ENCODE data around the gene GORASP1. TPM values are rescaled to one million over a fixed set of nuclear protein-coding genes. Genes with fewer than 3 reads are reported as not detected.
A peak's percentile ranks its signal among the peaks of the same experiment; 100 is the strongest.

GORASP1 gene
- total and polyA plus RNA-seq, 2 of the 13 experiments (the other 11 are each of a cell fraction or from before 2014, with no cell fraction given) = 36.4 to 39.8 TPM

DNA sequence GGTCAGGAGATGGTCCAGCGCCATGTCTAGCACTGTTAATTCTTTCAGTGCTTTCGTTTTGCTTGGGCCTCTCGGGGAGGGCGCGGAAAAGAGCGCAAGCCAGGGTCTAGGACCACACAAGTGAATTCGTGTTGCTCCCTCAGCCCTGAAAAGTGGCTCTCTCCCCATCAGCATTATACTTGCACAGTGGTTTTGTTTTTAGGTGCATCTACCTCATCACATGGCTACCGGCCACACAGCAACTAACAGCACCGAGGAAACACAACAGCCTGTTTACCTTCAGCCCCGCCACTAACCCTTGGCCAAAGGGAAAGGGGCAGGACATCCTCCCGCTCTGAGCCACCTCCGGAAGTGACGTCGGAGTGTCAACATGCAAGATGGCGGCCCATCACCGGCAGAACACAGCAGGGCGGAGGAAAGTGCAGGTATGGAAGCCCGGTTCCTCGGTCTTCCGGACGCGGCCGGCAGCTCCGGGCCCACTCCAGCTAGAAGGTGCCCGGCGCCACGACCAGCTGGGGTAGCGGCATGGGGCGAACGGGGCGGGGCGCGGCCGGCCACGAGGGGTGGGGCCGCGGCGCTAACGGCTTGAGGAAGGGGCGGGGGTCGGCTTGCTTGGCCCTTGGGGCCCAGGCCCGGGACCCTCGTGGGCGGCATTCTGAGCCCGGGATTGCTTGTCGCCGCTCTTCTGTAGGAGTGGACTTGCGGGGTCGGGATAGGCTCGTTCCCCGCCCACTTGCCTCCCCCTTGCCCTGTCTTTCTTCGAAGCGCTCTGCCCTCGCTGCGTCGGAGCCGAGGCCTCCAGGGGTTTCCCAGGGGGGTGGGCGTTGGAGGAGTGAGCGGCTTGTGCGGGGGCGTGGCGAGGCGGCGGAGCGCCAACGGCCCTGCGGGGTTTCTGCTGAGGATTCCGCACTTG, 55.5 kb downstream of the GORASP1 start, which contains the start of the genes SCN11A and WDR48 (continued):
- TF ChIP-seq ZNF282 (IDR thresholded peaks at IDR 0.05; ENCODE audit: partially characterized antibody) (no peak), ZNF496 (CRISPR knock-in tag; IDR thresholded peaks at IDR 0.05; ENCODE audit: insufficient replicate concordance) (no peak), ZNF44 (CRISPR knock-in tag; IDR thresholded peaks at IDR 0.05) (no peak; the same call in none of the 2 replicates), PAX8 (CRISPR knock-in tag; IDR thresholded peaks at IDR 0.05; ENCODE audit: borderline replicate concordance) (peak; percentile 56; the same call in 1 of the 2 replicates), ZNF605 (CRISPR knock-in tag; IDR thresholded peaks at IDR 0.05) (peak; percentile 78), CCDC6 (CRISPR knock-in tag; IDR thresholded peaks at IDR 0.05) (peak; percentile 88), ZNF746 (CRISPR knock-in tag; IDR thresholded peaks at IDR 0.05) (no peak), SRSF1 (optimal IDR thresholded peaks at IDR 0.05; ENCODE audit: low read depth, low read length) (peak; percentile 60), REXO4 (CRISPR knock-in tag; IDR thresholded peaks at IDR 0.05; ENCODE audit: borderline replicate concordance) (no peak), POLR2A (IDR thresholded peaks at IDR 0.05; ENCODE audit: insufficient read depth in 1 of 2, low read depth in 2 of 2, low read length in 2 of 2) (peak; percentile 93 to 97), ZMAT3 (CRISPR knock-in tag; conservative IDR thresholded peaks at IDR 0.05) (peak; percentile 77), ZNF788 (CRISPR knock-in tag; IDR thresholded peaks at IDR 0.05; ENCODE audit: borderline replicate concordance) (peak; percentile 83; the same call in 1 of the 2 replicates), DNMT3B (CRISPR knock-in tag; conservative IDR thresholded peaks at IDR 0.05) (0 out of 2 replicates have a peak, but pooled peaks have one; percentile 24), MAFG (CRISPR knock-in tag; IDR thresholded peaks at IDR 0.05) (no peak), PHF20 (CRISPR knock-in tag; IDR thresholded peaks at IDR 0.05) (peak; percentile 81), IRX3 (CRISPR knock-in tag; IDR thresholded peaks at IDR 0.05; ENCODE audit: borderline replicate concordance, low read depth) (peak; percentile 60; the same call in 1 of the 2 replicates), ZNF337 (CRISPR knock-in tag; IDR thresholded peaks at IDR 0.05; ENCODE audit: borderline replicate concordance, low read depth) (no peak)
- TF ChIP-seq, protein P1, sequence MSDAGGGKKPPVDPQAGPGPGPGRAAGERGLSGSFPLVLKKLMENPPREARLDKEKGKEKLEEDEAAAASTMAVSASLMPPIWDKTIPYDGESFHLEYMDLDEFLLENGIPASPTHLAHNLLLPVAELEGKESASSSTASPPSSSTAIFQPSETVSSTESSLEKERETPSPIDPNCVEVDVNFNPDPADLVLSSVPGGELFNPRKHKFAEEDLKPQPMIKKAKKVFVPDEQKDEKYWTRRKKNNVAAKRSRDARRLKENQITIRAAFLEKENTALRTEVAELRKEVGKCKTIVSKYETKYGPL (CRISPR knock-in tag; IDR thresholded peaks at IDR 0.05) = no peak
- TF ChIP-seq, protein P2, sequence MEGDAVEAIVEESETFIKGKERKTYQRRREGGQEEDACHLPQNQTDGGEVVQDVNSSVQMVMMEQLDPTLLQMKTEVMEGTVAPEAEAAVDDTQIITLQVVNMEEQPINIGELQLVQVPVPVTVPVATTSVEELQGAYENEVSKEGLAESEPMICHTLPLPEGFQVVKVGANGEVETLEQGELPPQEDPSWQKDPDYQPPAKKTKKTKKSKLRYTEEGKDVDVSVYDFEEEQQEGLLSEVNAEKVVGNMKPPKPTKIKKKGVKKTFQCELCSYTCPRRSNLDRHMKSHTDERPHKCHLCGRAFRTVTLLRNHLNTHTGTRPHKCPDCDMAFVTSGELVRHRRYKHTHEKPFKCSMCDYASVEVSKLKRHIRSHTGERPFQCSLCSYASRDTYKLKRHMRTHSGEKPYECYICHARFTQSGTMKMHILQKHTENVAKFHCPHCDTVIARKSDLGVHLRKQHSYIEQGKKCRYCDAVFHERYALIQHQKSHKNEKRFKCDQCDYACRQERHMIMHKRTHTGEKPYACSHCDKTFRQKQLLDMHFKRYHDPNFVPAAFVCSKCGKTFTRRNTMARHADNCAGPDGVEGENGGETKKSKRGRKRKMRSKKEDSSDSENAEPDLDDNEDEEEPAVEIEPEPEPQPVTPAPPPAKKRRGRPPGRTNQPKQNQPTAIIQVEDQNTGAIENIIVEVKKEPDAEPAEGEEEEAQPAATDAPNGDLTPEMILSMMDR (CRISPR knock-in tag; IDR thresholded peaks at IDR 0.05) = no peak
- TF ChIP-seq, protein P3, sequence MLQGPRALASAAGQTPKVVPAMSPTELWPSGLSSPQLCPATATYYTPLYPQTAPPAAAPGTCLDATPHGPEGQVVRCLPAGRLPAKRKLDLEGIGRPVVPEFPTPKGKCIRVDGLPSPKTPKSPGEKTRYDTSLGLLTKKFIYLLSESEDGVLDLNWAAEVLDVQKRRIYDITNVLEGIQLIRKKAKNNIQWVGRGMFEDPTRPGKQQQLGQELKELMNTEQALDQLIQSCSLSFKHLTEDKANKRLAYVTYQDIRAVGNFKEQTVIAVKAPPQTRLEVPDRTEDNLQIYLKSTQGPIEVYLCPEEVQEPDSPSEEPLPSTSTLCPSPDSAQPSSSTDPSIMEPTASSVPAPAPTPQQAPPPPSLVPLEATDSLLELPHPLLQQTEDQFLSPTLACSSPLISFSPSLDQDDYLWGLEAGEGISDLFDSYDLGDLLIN (CRISPR knock-in tag; IDR thresholded peaks at IDR 0.05; ENCODE audit: borderline replicate concordance) = peak; percentile 32; the same call in 1 of the 2 replicates
- TF ChIP-seq, protein P4, sequence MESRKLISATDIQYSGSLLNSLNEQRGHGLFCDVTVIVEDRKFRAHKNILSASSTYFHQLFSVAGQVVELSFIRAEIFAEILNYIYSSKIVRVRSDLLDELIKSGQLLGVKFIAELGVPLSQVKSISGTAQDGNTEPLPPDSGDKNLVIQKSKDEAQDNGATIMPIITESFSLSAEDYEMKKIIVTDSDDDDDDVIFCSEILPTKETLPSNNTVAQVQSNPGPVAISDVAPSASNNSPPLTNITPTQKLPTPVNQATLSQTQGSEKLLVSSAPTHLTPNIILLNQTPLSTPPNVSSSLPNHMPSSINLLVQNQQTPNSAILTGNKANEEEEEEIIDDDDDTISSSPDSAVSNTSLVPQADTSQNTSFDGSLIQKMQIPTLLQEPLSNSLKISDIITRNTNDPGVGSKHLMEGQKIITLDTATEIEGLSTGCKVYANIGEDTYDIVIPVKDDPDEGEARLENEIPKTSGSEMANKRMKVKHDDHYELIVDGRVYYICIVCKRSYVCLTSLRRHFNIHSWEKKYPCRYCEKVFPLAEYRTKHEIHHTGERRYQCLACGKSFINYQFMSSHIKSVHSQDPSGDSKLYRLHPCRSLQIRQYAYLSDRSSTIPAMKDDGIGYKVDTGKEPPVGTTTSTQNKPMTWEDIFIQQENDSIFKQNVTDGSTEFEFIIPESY (CRISPR knock-in tag; IDR thresholded peaks at IDR 0.05) = no peak
- TF ChIP-seq, protein P5, sequence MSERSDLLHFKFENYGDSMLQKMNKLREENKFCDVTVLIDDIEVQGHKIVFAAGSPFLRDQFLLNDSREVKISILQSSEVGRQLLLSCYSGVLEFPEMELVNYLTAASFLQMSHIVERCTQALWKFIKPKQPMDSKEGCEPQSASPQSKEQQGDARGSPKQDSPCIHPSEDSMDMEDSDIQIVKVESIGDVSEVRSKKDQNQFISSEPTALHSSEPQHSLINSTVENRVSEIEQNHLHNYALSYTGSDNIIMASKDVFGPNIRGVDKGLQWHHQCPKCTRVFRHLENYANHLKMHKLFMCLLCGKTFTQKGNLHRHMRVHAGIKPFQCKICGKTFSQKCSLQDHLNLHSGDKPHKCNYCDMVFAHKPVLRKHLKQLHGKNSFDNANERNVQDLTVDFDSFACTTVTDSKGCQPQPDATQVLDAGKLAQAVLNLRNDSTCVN (CRISPR knock-in tag; IDR thresholded peaks at IDR 0.05; ENCODE audit: borderline replicate concordance) = no peak; the same call in 1 of the 2 replicates
